IMR-90 (cell line): ENCODE measurements around the gene N4BP2L1.

Experiments
- CHD1 ChIP-seq: IDR thresholded peaks from 2 replicates; pipeline ENCODE4 v1.6.1; 2012; ENCODE audit warnings: low read depth, low read length, improper control_type of control experiment
- FOS ChIP-seq: fragments of 150-350 bp; IDR thresholded peaks from 2 replicates; pipeline ENCODE4 v1.6.1; 2016; ENCODE audit warnings: low read depth, low read length
- MAZ ChIP-seq: IDR thresholded peaks from 2 replicates; pipeline ENCODE4 v1.6.1; 2012; ENCODE audit warnings: low read depth, mild to moderate bottlenecking, low read length, improper control_type of control experiment, moderate library complexity, borderline replicate concordance
- MXI1 ChIP-seq: IDR thresholded peaks from 2 replicates; pipeline ENCODE4 v1.6.1; 2012; ENCODE audit warnings: low read depth, mild to moderate bottlenecking, low read length, moderate library complexity, borderline replicate concordance
- POLR2A ChIP-seq: IDR thresholded peaks from 2 replicates; pipeline ENCODE4 v1.6.1; 2012; ENCODE audit warnings: mild to moderate bottlenecking, low read depth, low read length
- RAD21 ChIP-seq: IDR thresholded peaks from 2 replicates; pipeline ENCODE4 v1.6.1; 2012; ENCODE audit warnings: low read length, improper control_type of control experiment
- RCOR1 ChIP-seq: IDR thresholded peaks from 2 replicates; pipeline ENCODE4 v1.6.1; 2012; ENCODE audit warnings: mild to moderate bottlenecking, low read length, improper control_type of control experiment; ENCODE audit not compliant: insufficient replicate concordance
- SMC3 ChIP-seq: fragments of 150-350 bp; IDR thresholded peaks from 2 replicates; pipeline ENCODE4 v1.6.1; 2016; ENCODE audit warnings: low read depth, mild to moderate bottlenecking, antibody characterized with exemption, low read length, moderate library complexity
- TF ChIP-seq, protein P1 (sequence below): conservative IDR thresholded peaks from 2 replicates; pipeline ENCODE4 v1.5.1; 2012; ENCODE audit warnings: mild to moderate bottlenecking, low read depth, low read length, improper control_type of control experiment
- TF ChIP-seq, protein P2 (sequence below): fragments of 150-350 bp; IDR thresholded peaks from 2 replicates; pipeline ENCODE4 v1.6.1; 2016; ENCODE audit warnings: low read depth, mild to moderate bottlenecking, low read length, moderate library complexity, borderline replicate concordance
- TF ChIP-seq, protein P3 (sequence below): fragments of 150-350 bp; IDR thresholded peaks from 2 replicates; pipeline ENCODE4 v1.6.1; 2017; ENCODE audit warnings: mild to moderate bottlenecking, antibody characterized with exemption, low read length, low read depth

DNA sequence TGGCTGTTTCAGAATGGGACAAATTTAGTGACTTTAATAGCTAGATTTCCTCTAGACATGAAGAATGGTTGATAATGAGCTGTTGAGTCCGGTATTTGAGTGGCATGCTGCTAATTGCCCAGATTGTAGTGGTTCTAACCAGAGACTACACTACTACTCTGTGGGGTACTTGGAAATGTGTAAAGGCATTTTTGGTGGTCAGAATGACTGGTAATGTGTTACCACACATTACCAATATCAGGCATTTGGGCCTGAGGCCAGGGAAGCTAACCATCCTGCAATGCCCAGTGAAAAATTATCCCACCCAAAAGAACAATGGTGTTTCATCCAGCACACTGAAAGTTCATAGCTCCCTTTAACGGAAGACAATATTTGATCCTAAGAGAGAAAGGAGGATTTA is 17.5 kb upstream of the N4BP2L1 start:
- no peak for TF ChIP-seq SMC3
- TF ChIP-seq, protein P1, sequence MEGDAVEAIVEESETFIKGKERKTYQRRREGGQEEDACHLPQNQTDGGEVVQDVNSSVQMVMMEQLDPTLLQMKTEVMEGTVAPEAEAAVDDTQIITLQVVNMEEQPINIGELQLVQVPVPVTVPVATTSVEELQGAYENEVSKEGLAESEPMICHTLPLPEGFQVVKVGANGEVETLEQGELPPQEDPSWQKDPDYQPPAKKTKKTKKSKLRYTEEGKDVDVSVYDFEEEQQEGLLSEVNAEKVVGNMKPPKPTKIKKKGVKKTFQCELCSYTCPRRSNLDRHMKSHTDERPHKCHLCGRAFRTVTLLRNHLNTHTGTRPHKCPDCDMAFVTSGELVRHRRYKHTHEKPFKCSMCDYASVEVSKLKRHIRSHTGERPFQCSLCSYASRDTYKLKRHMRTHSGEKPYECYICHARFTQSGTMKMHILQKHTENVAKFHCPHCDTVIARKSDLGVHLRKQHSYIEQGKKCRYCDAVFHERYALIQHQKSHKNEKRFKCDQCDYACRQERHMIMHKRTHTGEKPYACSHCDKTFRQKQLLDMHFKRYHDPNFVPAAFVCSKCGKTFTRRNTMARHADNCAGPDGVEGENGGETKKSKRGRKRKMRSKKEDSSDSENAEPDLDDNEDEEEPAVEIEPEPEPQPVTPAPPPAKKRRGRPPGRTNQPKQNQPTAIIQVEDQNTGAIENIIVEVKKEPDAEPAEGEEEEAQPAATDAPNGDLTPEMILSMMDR = no peak
- TF ChIP-seq POLR2A = no peak
- no peak for TF ChIP-seq CHD1
- no peak for TF ChIP-seq MXI1
- TF ChIP-seq RAD21 = no peak
- no peak for TF ChIP-seq MAZ
- TF ChIP-seq, protein P2, sequence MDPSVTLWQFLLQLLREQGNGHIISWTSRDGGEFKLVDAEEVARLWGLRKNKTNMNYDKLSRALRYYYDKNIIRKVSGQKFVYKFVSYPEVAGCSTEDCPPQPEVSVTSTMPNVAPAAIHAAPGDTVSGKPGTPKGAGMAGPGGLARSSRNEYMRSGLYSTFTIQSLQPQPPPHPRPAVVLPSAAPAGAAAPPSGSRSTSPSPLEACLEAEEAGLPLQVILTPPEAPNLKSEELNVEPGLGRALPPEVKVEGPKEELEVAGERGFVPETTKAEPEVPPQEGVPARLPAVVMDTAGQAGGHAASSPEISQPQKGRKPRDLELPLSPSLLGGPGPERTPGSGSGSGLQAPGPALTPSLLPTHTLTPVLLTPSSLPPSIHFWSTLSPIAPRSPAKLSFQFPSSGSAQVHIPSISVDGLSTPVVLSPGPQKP = no peak
- no peak for TF ChIP-seq RCOR1
- TF ChIP-seq, protein P3, sequence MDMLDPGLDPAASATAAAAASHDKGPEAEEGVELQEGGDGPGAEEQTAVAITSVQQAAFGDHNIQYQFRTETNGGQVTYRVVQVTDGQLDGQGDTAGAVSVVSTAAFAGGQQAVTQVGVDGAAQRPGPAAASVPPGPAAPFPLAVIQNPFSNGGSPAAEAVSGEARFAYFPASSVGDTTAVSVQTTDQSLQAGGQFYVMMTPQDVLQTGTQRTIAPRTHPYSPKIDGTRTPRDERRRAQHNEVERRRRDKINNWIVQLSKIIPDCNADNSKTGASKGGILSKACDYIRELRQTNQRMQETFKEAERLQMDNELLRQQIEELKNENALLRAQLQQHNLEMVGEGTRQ = no peak
- TF ChIP-seq FOS = no peak
